Endothelial cell of umbilical vein (primary cell): ENCODE results near the gene TPM4. TPM values are rescaled to one million over a fixed set of nuclear protein-coding genes. Genes with fewer than 3 reads are reported as not detected.

Experiments used
- BruUV-seq: library from RNA; stranded (reverse); fragments of 400-500 nt; replicated peaks from 2 replicates; lab custom pipeline; 2021; lab: Mats Ljungman, UMichigan
- CTCF ChIA-PET: fragments of 300-600, 350-600 bp; sonication (Branson Sonifier 250); formaldehyde crosslinking; loops from one replicate; lab custom pipeline; 2021; ENCODE audit warnings: antibody characterized with exemption, inconsistent platforms; lab: Charles Lee
- POLR2A ChIA-PET: fragments of 300-600, 350-600 bp; sonication (Branson Sonifier 250); formaldehyde crosslinking; loops from one replicate; lab custom pipeline; 2021; ENCODE audit warnings: antibody characterized with exemption, inconsistent platforms; lab: Charles Lee
- DNase-seq: peaks from one replicate; pipeline ENCODE4 v3.0.0-alpha.2; 2011; ENCODE audit warnings: low read depth, low spot score
- FAIRE-seq: peaks from 2 replicates; lab custom pipeline; 2011; peaks lifted over from hg19 to GRCh38; lab: Jason Lieb, UNC
- H2AFZ ChIP-seq: 2 replicates; pipeline ENCODE4 v1.6.0; 2012; ENCODE audit warnings: low read depth, low read length, control low read depth, inconsistent platforms
- H3K27ac ChIP-seq: 2 replicates; pipeline ENCODE4 v1.5.1; 2011; ENCODE audit warnings: low read depth, mild to moderate bottlenecking, control low read depth, low read length, moderate library complexity; ENCODE audit not compliant: insufficient read depth
- H3K27me3 ChIP-seq, 2 experiments: 2 replicates each; pipeline versions ENCODE4 v1.6.0 to v1.6.1; 2011; ENCODE audit warnings: low read length in 2 of 2, mixed read lengths in 1 of 2; ENCODE audit not compliant: control insufficient read depth in 2 of 2, insufficient read depth in 2 of 2
- H3K36me3 ChIP-seq, 2 experiments: 2 replicates in 1 of 2; 3 replicates in 1 of 2; pipeline ENCODE4 v1.5.1; 2011; ENCODE audit warnings: low read length in 2 of 2, mild to moderate bottlenecking in 1 of 2, moderate library complexity in 1 of 2; ENCODE audit not compliant: control insufficient read depth in 2 of 2, insufficient read depth in 2 of 2; ENCODE audit errors: extremely low read depth in 1 of 2
- H3K4me1 ChIP-seq: 3 replicates; pipeline ENCODE4 v1.5.1; 2011; ENCODE audit warnings: mild to moderate bottlenecking, low read length; ENCODE audit not compliant: control insufficient read depth, insufficient read depth; ENCODE audit errors: extremely low read depth
- H3K4me2 ChIP-seq: 2 replicates; pipeline ENCODE4 v1.6.1; 2011; ENCODE audit warnings: low read length, control low read depth, mixed read lengths; ENCODE audit not compliant: insufficient read depth
- H3K4me3 ChIP-seq, 3 experiments: fragments of 200-600 bp in 1 of 3; sonication (generic), shearing (Covaris generic) in 1 of 3; replicated peaks in 1 of 3; 2 replicates each; pipeline ENCODE4 v1.5.1; 2011 to 2016; ENCODE audit warnings: control low read depth in 3 of 3, low read length in 3 of 3, mild to moderate bottlenecking in 2 of 3, inconsistent platforms in 1 of 3, low read depth in 1 of 3, moderate library complexity in 1 of 3; ENCODE audit not compliant: insufficient read depth in 1 of 3
- H3K79me2 ChIP-seq: 2 replicates; pipeline ENCODE4 v1.6.0; 2012; ENCODE audit warnings: low read length, inconsistent platforms; ENCODE audit not compliant: control insufficient read depth, insufficient read depth
- H3K9ac ChIP-seq: replicated peaks from 2 replicates; pipeline ENCODE3; 2011; ENCODE audit warnings: low read length, control low read depth; ENCODE audit not compliant: insufficient read depth; ENCODE audit errors: extremely low read depth
- H3K9me1 ChIP-seq: replicated peaks from 3 replicates; pipeline ENCODE4 v1.6.0; 2011; ENCODE audit warnings: mild to moderate bottlenecking, low read length; ENCODE audit not compliant: control insufficient read depth, insufficient read depth; ENCODE audit errors: extremely low read depth
- H3K9me3 ChIP-seq: replicated peaks from 2 replicates; pipeline ENCODE4 v1.5.1; 2012; ENCODE audit warnings: low read length, inconsistent platforms; ENCODE audit not compliant: control insufficient read depth, insufficient read depth
- H4K20me1 ChIP-seq: replicated peaks from 2 replicates; pipeline ENCODE3; 2011; ENCODE audit warnings: mild to moderate bottlenecking, low read length; ENCODE audit not compliant: control insufficient read depth, insufficient read depth; ENCODE audit errors: extremely low read depth
- CTCF ChIP-seq, 2 donors: IDR thresholded peaks; 1 replicate in 1 of 2; 2 replicates in 1 of 2; pipeline ENCODE4 v1.5.1; 2011; ENCODE audit warnings: low read length in 2 of 2, mild to moderate bottlenecking in 2 of 2, moderate library complexity in 2 of 2, control low read depth in 1 of 2, inconsistent platforms in 1 of 2, low read depth in 1 of 2; ENCODE audit not compliant: insufficient read depth in 1 of 2; ENCODE audit errors: extremely low read depth in 1 of 2
- EZH2 ChIP-seq: IDR thresholded peaks from 2 replicates; pipeline ENCODE4 v1.6.1; 2012; ENCODE audit warnings: borderline replicate concordance, low read depth, mild to moderate bottlenecking, moderate library complexity, low read length, inconsistent platforms; ENCODE audit not compliant: severe bottlenecking
- FOS ChIP-seq: IDR thresholded peaks from 2 replicates; pipeline ENCODE4 v1.6.1; 2011; ENCODE audit warnings: mild to moderate bottlenecking, low read length, moderate library complexity, borderline replicate concordance; ENCODE audit not compliant: insufficient read depth
- GATA2 ChIP-seq: IDR thresholded peaks from 2 replicates; pipeline ENCODE4 v1.7.0; 2011; ENCODE audit warnings: low read depth, mild to moderate bottlenecking, moderate library complexity, mixed read lengths, low read length; ENCODE audit not compliant: insufficient read length, insufficient read depth
- JUN ChIP-seq: IDR thresholded peaks from 2 replicates; pipeline ENCODE4 v1.6.1; 2011; ENCODE audit warnings: borderline replicate concordance, low read depth; ENCODE audit not compliant: insufficient read length, insufficient read depth
- MAX ChIP-seq: IDR thresholded peaks from 2 replicates; pipeline ENCODE4 v1.6.1; 2011; ENCODE audit not compliant: insufficient read depth, insufficient read length
- MYC ChIP-seq: IDR thresholded peaks from one replicate; pipeline ENCODE4 v1.6.1; 2011; ENCODE audit warnings: mild to moderate bottlenecking, low read depth, low read length
- POLR2A ChIP-seq: IDR thresholded peaks from 2 replicates; pipeline ENCODE4 v1.6.1; 2012; ENCODE audit warnings: low read depth, mild to moderate bottlenecking, control low read depth, low read length
- POLR2AphosphoS5 ChIP-seq: IDR thresholded peaks from 2 replicates; pipeline ENCODE4 v1.6.1; 2012; ENCODE audit warnings: low read depth, mild to moderate bottlenecking, control low read depth, low read length, moderate library complexity; ENCODE audit not compliant: insufficient read depth
- dilution Hi-C: fragments of 300-500 bp; cut with MboI; formaldehyde crosslinking; loops from one replicate; pipeline ENCODE4 v1.15.0; 2019; ENCODE audit warnings: low sequenced_read_pairs; ENCODE audit not compliant: extremely low pct_ligation_motif_present
- intact Hi-C: fragments of 100-400 bp; cut with micrococcal nuclease; formaldehyde crosslinking; loops from one replicate; pipeline ENCODE4 v1.10.0; 2022
- polyA plus RNA-seq, 4 experiments: library from polyadenylated mRNA; depleted of rRNA in 3 of 4; stranded (reverse) in 3 of 4; unstranded in 1 of 4; fragments of >200 nt; gene quantifications; 2 replicates each; pipeline versions ENCODE4 v1.2.1 to v1.2.3, GENCODE V29; 2011 to 2012; ENCODE audit warnings: missing spikeins in 1 of 4
- total RNA-seq: library from RNA; stranded (reverse); gene quantifications from 2 replicates; pipeline ENCODE4 v1.2.3, GENCODE V29; 2021

Gene TPM4
- total and polyA plus RNA-seq, 2 donors (not counting 3 experiments of a cell fraction or from before 2014, with no cell fraction given), result 430 to 924 TPM

DNA sequence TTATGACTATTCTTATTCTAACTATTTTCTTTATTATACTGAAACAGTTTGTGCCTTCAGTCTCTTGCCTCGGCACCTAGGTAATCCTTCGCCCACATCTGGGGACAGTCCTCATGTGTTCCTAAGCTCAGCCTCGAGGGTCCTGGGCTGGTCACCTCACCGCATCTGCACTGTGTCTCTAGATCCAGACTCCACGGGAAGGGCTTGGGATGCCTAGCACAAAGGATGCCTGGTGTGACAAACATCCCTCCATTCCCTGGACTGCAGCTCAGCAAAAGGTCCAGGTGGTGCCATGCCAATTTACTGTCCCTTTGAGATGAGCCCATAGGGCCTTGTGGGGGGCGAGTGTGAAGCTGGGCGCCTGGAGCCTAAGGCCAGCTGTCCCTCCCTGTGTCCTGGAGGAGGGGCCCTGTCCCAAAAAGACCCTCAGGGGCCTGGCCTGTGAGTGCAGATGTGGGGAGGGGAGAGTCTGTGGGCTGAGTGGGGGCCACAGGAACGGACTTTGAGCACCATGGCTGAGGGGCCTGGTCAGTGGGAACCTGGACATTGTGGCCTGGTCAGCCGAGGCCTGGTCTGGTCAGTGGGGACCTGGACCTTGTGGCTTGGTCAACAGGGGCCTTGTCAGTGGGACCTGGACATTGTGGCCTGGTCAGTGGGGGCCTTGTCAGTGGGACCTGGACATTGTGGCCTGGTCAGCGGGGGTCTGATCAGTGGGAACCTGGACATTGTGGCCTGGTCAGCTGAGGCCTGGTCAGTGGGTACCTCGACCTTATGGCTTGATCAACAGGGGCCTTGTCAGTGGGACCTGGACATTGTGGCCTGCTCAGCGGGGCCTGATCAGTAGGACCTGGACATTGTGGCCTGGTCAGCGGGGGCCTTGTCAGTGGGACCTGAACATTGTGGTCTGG is 45.1 kb upstream of the TPM4 start:
- Histone ChIP-seq H3K27me3 (no peaks in the 10 kb centered on the region), H3K4me3 (no peak overlapping the region), H3K9me3 (no peaks in the 10 kb centered on the region), H3K4me2 (no peak overlapping the region), H3K36me3 (no peaks in the 10 kb centered on the region), H3K4me1 (no peaks in the 10 kb centered on the region), H2AFZ (no peak overlapping the region), H3K9me1 (no peaks in the 10 kb centered on the region), H3K27ac (no peak overlapping the region), H3K79me2 (no peaks in the 10 kb centered on the region), H4K20me1 (no peaks in the 10 kb centered on the region), H3K9ac (no peak overlapping the region)
- dilution Hi-C loops (no loop called here), intact Hi-C loops (no loop called here)
- FAIRE-seq, result no peak
- TF ChIP-seq JUN (no peak), CTCF (IDR thresholded peaks at IDR 0.05; ENCODE audit: extremely low read depth in 1 of 2, insufficient read depth in 1 of 2, low read depth in 1 of 2, low read length in 2 of 2) (no peak), FOS (no peak), POLR2AphosphoS5 (no peak), GATA2 (no peak), POLR2A (no peak), MAX (no peak), EZH2 (no peak), MYC (no peak)
- ChIA-PET POLR2A (no interaction called here), CTCF (interaction anchor here (0.9 kb wide), 1 partner anchor 10 kb away, joined by 3 read pairs; no protein-coding TSS in a partner anchor)
- BruUV-seq, result no TSS peak
- no peak for DNase-seq
